ENCODE results near the gene DNASE1L1. TPM values are rescaled to one million over a fixed set of nuclear protein-coding genes. Genes with fewer than 3 reads are reported as not detected.

The DNASE1L1 gene
- polyA plus RNA-seq, 1 donor (not counting 4 experiments of a cell fraction or from before 2014, with no cell fraction given): 17.1 TPM

- Histone ChIP-seq H3K36me3 (ENCODE audit: control insufficient read depth in 2 of 2, extremely low read depth in 1 of 2, insufficient read depth in 2 of 2, low read length in 2 of 2) (peaks cover 0 to 2% of the 10 kb centered on the region in 2 experiments), H2AFZ (ENCODE audit: control insufficient read depth, low read length) (no peak within 1 kb of the TSS), H3K9me1 (ENCODE audit: control insufficient read depth, extremely low read depth, insufficient read depth, low read length) (no peaks in the 10 kb centered on the region), H3K79me2 (ENCODE audit: control insufficient read depth, insufficient read depth, low read length) (peaks cover 14% of the 10 kb centered on the region), H3K9me3 (ENCODE audit: control insufficient read depth, low read depth, low read length) (peaks cover 2% of the 10 kb centered on the region), H3K9ac (ENCODE audit: control insufficient read depth, extremely low read depth, insufficient read depth, low read length) (peak within 1 kb of the TSS; percentile 46), H3K4me3 (ENCODE audit: control insufficient read depth in 2 of 3, extremely low read depth in 1 of 3, insufficient read depth in 2 of 3, low read depth in 1 of 3, low read length in 3 of 3) (peak within 1 kb of the TSS; percentile 6 to 56 (median 27)), H4K20me1 (ENCODE audit: control insufficient read depth, extremely low read depth, insufficient read depth, low read length) (no peaks in the 10 kb centered on the region), H3K27ac (ENCODE audit: control insufficient read depth, insufficient read depth, low read length) (peak within 1 kb of the TSS; percentile 36), H3K4me1 (ENCODE audit: control insufficient read depth, extremely low read depth, insufficient read depth, low read length) (peaks cover 27% of the 10 kb centered on the region), H3K27me3 (ENCODE audit: control insufficient read depth, extremely low read depth, insufficient read depth, low read length) (no peaks in the 10 kb centered on the region), H3K4me2 (ENCODE audit: control insufficient read depth, extremely low read depth, insufficient read depth, low read depth, low read length) (peak within 1 kb of the TSS; percentile 77)
- DNase-seq (ENCODE audit: low read depth, low spot score) (no peak), FAIRE-seq (no peak)
- dilution Hi-C loops (cut with MboI; ENCODE audit: extremely low pct_ligation_motif_present, low sequenced_read_pairs): no loop called here
- TF ChIP-seq CTCF (optimal IDR thresholded peaks at IDR 0.05 in 1 of 3, IDR thresholded peaks at IDR 0.05 in 1 of 3, conservative IDR thresholded peaks at IDR 0.05 in 1 of 3; ENCODE audit: extremely low read depth in 1 of 3, insufficient read depth in 2 of 3, low read length in 3 of 3): no peak
- TF ChIP-seq EZH2 (IDR thresholded peaks at IDR 0.05; ENCODE audit: low read length): no peak
Observed at GRCh38 chrX:154374313-154375155, 34.5 kb downstream of the DNASE1L1 start, which contains the start of gene FLNA. Gene FLNA (minus strand): TSS chrX:154374634. CDS start chrX:154371245, 3,389 bp downstream.

GRCh38 chrX:154373340-154374306, 35.4 kb downstream of the DNASE1L1 start:
- Histone ChIP-seq H3K36me3 (ENCODE audit: control insufficient read depth in 2 of 2, extremely low read depth in 1 of 2, insufficient read depth in 2 of 2, low read length in 2 of 2) (peaks cover 0 to 2% of the 10 kb centered on the region in 2 experiments), H3K27ac (ENCODE audit: control insufficient read depth, insufficient read depth, low read length) (peak overlapping the region; percentile 36), H3K4me3 (ENCODE audit: control insufficient read depth in 2 of 3, extremely low read depth in 1 of 3, insufficient read depth in 2 of 3, low read depth in 1 of 3, low read length in 3 of 3) (peak overlapping the region; percentile 6 to 56 (median 27)), H2AFZ (ENCODE audit: control insufficient read depth, low read length) (no peak overlapping the region), H3K4me2 (ENCODE audit: control insufficient read depth, extremely low read depth, insufficient read depth, low read depth, low read length) (peak overlapping the region; percentile 77), H3K4me1 (ENCODE audit: control insufficient read depth, extremely low read depth, insufficient read depth, low read length) (peaks cover 27% of the 10 kb centered on the region), H3K27me3 (ENCODE audit: control insufficient read depth, extremely low read depth, insufficient read depth, low read length) (no peaks in the 10 kb centered on the region), H4K20me1 (ENCODE audit: control insufficient read depth, extremely low read depth, insufficient read depth, low read length) (no peaks in the 10 kb centered on the region), H3K9me1 (ENCODE audit: control insufficient read depth, extremely low read depth, insufficient read depth, low read length) (no peaks in the 10 kb centered on the region), H3K9me3 (ENCODE audit: control insufficient read depth, low read depth, low read length) (peaks cover 2% of the 10 kb centered on the region), H3K9ac (ENCODE audit: control insufficient read depth, extremely low read depth, insufficient read depth, low read length) (peak overlapping the region; percentile 46), H3K79me2 (ENCODE audit: control insufficient read depth, insufficient read depth, low read length) (peaks cover 17% of the 10 kb centered on the region)
- DNase-seq (ENCODE audit: low read depth, low spot score) (peak; percentile 45), FAIRE-seq (no peak)
- TF ChIP-seq CTCF (optimal IDR thresholded peaks at IDR 0.05 in 1 of 3, IDR thresholded peaks at IDR 0.05 in 1 of 3, conservative IDR thresholded peaks at IDR 0.05 in 1 of 3; ENCODE audit: extremely low read depth in 1 of 3, insufficient read depth in 2 of 3, low read length in 3 of 3) (peak in 2 of 3 experiments; percentile 56 to 78), EZH2 (IDR thresholded peaks at IDR 0.05; ENCODE audit: low read length) (no peak)
- dilution Hi-C loops (cut with MboI; ENCODE audit: extremely low pct_ligation_motif_present, low sequenced_read_pairs): no loop called here

Data from keratinocyte (primary cell).